ENCODE results near the gene LAGE3. TPM values are rescaled to one million over a fixed set of nuclear protein-coding genes. Genes with fewer than 3 reads are reported as not detected.

LAGE3 gene
- polyA plus RNA-seq, 1 donor (not counting 4 experiments of a cell fraction or from before 2014, with no cell fraction given), result 9.3 TPM

- no peak for TF ChIP-seq CTCF (optimal IDR thresholded peaks at IDR 0.05 in 1 of 3, IDR thresholded peaks at IDR 0.05 in 1 of 3, conservative IDR thresholded peaks at IDR 0.05 in 1 of 3; ENCODE audit: extremely low read depth in 1 of 3, insufficient read depth in 2 of 3, low read length in 3 of 3)
- no peak for TF ChIP-seq EZH2 (IDR thresholded peaks at IDR 0.05; ENCODE audit: low read length)
- Histone ChIP-seq H3K27me3 (ENCODE audit: control insufficient read depth, extremely low read depth, insufficient read depth, low read length) (no peaks in the 10 kb centered on the region), H3K27ac (ENCODE audit: control insufficient read depth, insufficient read depth, low read length) (no peak overlapping the region), H2AFZ (ENCODE audit: control insufficient read depth, low read length) (no peak overlapping the region), H4K20me1 (ENCODE audit: control insufficient read depth, extremely low read depth, insufficient read depth, low read length) (no peaks in the 10 kb centered on the region), H3K4me1 (ENCODE audit: control insufficient read depth, extremely low read depth, insufficient read depth, low read length) (no peaks in the 10 kb centered on the region), H3K4me3 (ENCODE audit: control insufficient read depth in 2 of 3, extremely low read depth in 1 of 3, insufficient read depth in 2 of 3, low read depth in 1 of 3, low read length in 3 of 3) (no peak overlapping the region), H3K9me3 (ENCODE audit: control insufficient read depth, low read depth, low read length) (no peaks in the 10 kb centered on the region), H3K9ac (ENCODE audit: control insufficient read depth, extremely low read depth, insufficient read depth, low read length) (no peak overlapping the region), H3K4me2 (ENCODE audit: control insufficient read depth, extremely low read depth, insufficient read depth, low read depth, low read length) (no peak overlapping the region), H3K36me3 (ENCODE audit: control insufficient read depth in 2 of 2, extremely low read depth in 1 of 2, insufficient read depth in 2 of 2, low read length in 2 of 2) (peaks cover 0 to under 1% of the 10 kb centered on the region in 2 experiments), H3K79me2 (ENCODE audit: control insufficient read depth, insufficient read depth, low read length) (no peaks in the 10 kb centered on the region), H3K9me1 (ENCODE audit: control insufficient read depth, extremely low read depth, insufficient read depth, low read length) (no peaks in the 10 kb centered on the region)
- DNase-seq (ENCODE audit: low read depth, low spot score) (no peak), FAIRE-seq (no peak)
- dilution Hi-C loops (cut with MboI; ENCODE audit: extremely low pct_ligation_motif_present, low sequenced_read_pairs), result no loop called here
Measured at GRCh38 chrX:154476821-154477220, 2.3 kb downstream of the LAGE3 start.

GRCh38 chrX:154473683-154474082, 5.4 kb downstream of the LAGE3 start:
- no peak for FAIRE-seq
- Histone ChIP-seq H3K9me3 (ENCODE audit: control insufficient read depth, low read depth, low read length) (peaks cover 2% of the 10 kb centered on the region), H3K36me3 (ENCODE audit: control insufficient read depth in 2 of 2, extremely low read depth in 1 of 2, insufficient read depth in 2 of 2, low read length in 2 of 2) (peaks cover 0 to 5% of the 10 kb centered on the region in 2 experiments), H3K9ac (ENCODE audit: control insufficient read depth, extremely low read depth, insufficient read depth, low read length) (no peak overlapping the region), H2AFZ (ENCODE audit: control insufficient read depth, low read length) (no peak overlapping the region), H3K4me1 (ENCODE audit: control insufficient read depth, extremely low read depth, insufficient read depth, low read length) (no peaks in the 10 kb centered on the region), H3K27me3 (ENCODE audit: control insufficient read depth, extremely low read depth, insufficient read depth, low read length) (no peaks in the 10 kb centered on the region), H3K4me3 (ENCODE audit: control insufficient read depth in 2 of 3, extremely low read depth in 1 of 3, insufficient read depth in 2 of 3, low read depth in 1 of 3, low read length in 3 of 3) (no peak overlapping the region), H4K20me1 (ENCODE audit: control insufficient read depth, extremely low read depth, insufficient read depth, low read length) (no peaks in the 10 kb centered on the region), H3K4me2 (ENCODE audit: control insufficient read depth, extremely low read depth, insufficient read depth, low read depth, low read length) (no peak overlapping the region), H3K79me2 (ENCODE audit: control insufficient read depth, insufficient read depth, low read length) (no peaks in the 10 kb centered on the region), H3K9me1 (ENCODE audit: control insufficient read depth, extremely low read depth, insufficient read depth, low read length) (no peaks in the 10 kb centered on the region), H3K27ac (ENCODE audit: control insufficient read depth, insufficient read depth, low read length) (no peak overlapping the region)
- no peak for TF ChIP-seq CTCF (optimal IDR thresholded peaks at IDR 0.05 in 1 of 3, IDR thresholded peaks at IDR 0.05 in 1 of 3, conservative IDR thresholded peaks at IDR 0.05 in 1 of 3; ENCODE audit: extremely low read depth in 1 of 3, insufficient read depth in 2 of 3, low read length in 3 of 3)
- no peak for TF ChIP-seq EZH2 (IDR thresholded peaks at IDR 0.05; ENCODE audit: low read length)
- dilution Hi-C loops (cut with MboI; ENCODE audit: extremely low pct_ligation_motif_present, low sequenced_read_pairs), result no loop called here
- DNase-seq (ENCODE audit: low read depth, low spot score), result no peak
